Ovary (tissue), 9 donors: ENCODE results near the gene ATN1. TPM values are rescaled to one million over a fixed set of nuclear protein-coding genes. Genes with fewer than 3 reads are reported as not detected.

ENCODE experiments used
- DNase-seq, 5 donors: peaks; one replicate each; pipeline ENCODE4 v3.0.0-alpha.2; 2019 to 2020
- H3K27ac ChIP-seq, 2 donors: fragments of 200-600 bp; one replicate each; pipeline versions ENCODE4 v1.5.1 to v1.8.0; 2019 to 2022
- H3K27me3 ChIP-seq: fragments of 200-600 bp; one replicate; pipeline ENCODE4 v1.8.0; 2022
- H3K36me3 ChIP-seq: fragments of 200-600 bp; sonication (generic); one replicate; pipeline ENCODE4 v1.5.1; 2019
- H3K4me1 ChIP-seq: one replicate; pipeline ENCODE4 v1.8.1; 2013; ENCODE audit warnings: mild to moderate bottlenecking, moderate library complexity; ENCODE audit not compliant: insufficient read depth
- H3K4me3 ChIP-seq: fragments of 200-600 bp; sonication (generic); one replicate; pipeline ENCODE4 v1.5.1; 2017
- H3K9me3 ChIP-seq, 2 donors: fragments of 200-600 bp in 1 of 2; sonication (generic) in 1 of 2; one replicate each; pipeline versions ENCODE4 v1.5.1 to v1.8.1; 2013 to 2019; ENCODE audit warnings: mild to moderate bottlenecking in 1 of 2, moderate library complexity in 1 of 2
- EP300 ChIP-seq: sonication (generic); formaldehyde crosslinking; IDR thresholded peaks from one replicate; pipeline ENCODE4 v1.6.1; 2017; ENCODE audit warnings: antibody characterized with exemption
- POLR2A ChIP-seq: fragments of 450-650 bp; IDR thresholded peaks from one replicate; pipeline ENCODE4 v1.6.1; 2017; ENCODE audit warnings: antibody characterized with exemption, mild to moderate bottlenecking, moderate library complexity
- WGBS, 3 donors: extraction: QIAGEN DNeasy Blood & Tissue Kit in 1 of 3; methylation state at CpG; one replicate each; pipeline versions ENCODE4 v1.1.5 to v1.1.7; 2013 to 2017; 5-methylcytosine and 5-hydroxymethylcytosine counted together
- intact Hi-C, 4 donors: fragments of 100-400 bp; cut with DNase I; formaldehyde crosslinking; loops; one replicate each; pipeline versions ENCODE4 v1.11.0 to v1.15.1; 2022 to 2023
- polyA plus RNA-seq, 2 donors: library from polyadenylated mRNA; stranded (reverse); fragments of 200-250 nt in 1 of 2; fragments of 350-450 nt in 1 of 2; fragmentation: Illumina TruSeq in 1 of 2; extraction: RNeasy Lipid Tissue Mini Kit (QIAGEN cat#74804) in 1 of 2; gene quantifications; one replicate each; pipeline ENCODE4 v1.2.3, GENCODE V29; 2013 to 2014
- total RNA-seq, 7 donors: library from RNA; depleted of rRNA in 2 of 7; stranded (reverse); fragments of >200 nt in 2 of 7; fragmentation: NEBNext Ultra II Directional in 3 of 7; extraction: Animal tissue kit (Norgen Biotek cat#: 25700) in 3 of 7; gene quantifications; one replicate each; pipeline versions ENCODE4 v1.1.0 to v1.2.4, GENCODE V29; 2016 to 2023
- TF ChIP-seq, protein P1 (sequence below), 3 donors: fragments of 450-650 bp in 2 of 3; fragments of 200-600 bp in 1 of 3; IDR thresholded peaks; one replicate each; pipeline versions ENCODE4 v1.5.1 to v1.8.0; 2016 to 2022; ENCODE audit warnings: antibody characterized with exemption in 3 of 3, mild to moderate bottlenecking in 1 of 3
- donor health status: DM: no; HTN: no; CAD: no; lungs with moderate emphysema.
- donor health status: DM: no; HTN: no; CAD: no.
- donor health status: Bipolar disorder and iron deficiency.
- donor health status: DM: yes; HTN: yes; CAD: no.
- donor health status: DM: no; HTN: no; CAD: no.
- donor health status: DM: yes; HTN: yes; CAD: no.

Gene ATN1
- total and polyA plus RNA-seq, 9 donors: 41.6 to 324 (median 197) TPM

DNA sequence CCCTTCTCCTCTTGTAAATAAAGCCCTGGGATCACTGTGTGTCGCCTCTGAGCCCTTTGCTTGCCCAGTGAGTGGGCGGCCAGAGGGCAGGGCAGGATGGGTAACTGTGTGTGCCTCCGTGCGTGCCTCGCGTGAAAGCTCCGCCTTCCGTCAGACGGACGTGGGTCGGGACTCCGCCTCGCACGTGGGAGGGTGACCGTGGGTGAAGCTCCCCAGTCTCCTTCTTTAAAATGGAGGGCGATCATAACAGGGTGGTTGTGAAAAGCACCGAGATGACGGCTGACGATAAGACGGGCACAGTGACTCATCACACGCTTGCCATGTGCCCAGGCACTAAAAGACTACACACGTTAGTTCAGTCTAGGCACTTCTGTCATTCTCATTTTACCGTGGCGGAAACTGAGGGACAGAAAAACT, 33.5 kb downstream of the ATN1 start:
- no peaks in the 10 kb centered on the region for H3K9me3 ChIP-seq
- intact Hi-C loops: loop anchor here in 2 of 4 donors (10.0 kb wide), 1 partner anchor 96 kb away; the partner anchor contains the start of gene TPI1 (in 2 of the 2)
- peaks cover 8% of the 10 kb centered on the region for H3K4me1 ChIP-seq
- H3K27ac ChIP-seq: peak overlapping the region; percentile 11 to 58
- no peaks in the 10 kb centered on the region for H3K27me3 ChIP-seq
- DNase-seq: peak; percentile 63 to 83 (median 69)
- TF ChIP-seq EP300 (no peak), POLR2A (no peak)
- TF ChIP-seq, protein P1, sequence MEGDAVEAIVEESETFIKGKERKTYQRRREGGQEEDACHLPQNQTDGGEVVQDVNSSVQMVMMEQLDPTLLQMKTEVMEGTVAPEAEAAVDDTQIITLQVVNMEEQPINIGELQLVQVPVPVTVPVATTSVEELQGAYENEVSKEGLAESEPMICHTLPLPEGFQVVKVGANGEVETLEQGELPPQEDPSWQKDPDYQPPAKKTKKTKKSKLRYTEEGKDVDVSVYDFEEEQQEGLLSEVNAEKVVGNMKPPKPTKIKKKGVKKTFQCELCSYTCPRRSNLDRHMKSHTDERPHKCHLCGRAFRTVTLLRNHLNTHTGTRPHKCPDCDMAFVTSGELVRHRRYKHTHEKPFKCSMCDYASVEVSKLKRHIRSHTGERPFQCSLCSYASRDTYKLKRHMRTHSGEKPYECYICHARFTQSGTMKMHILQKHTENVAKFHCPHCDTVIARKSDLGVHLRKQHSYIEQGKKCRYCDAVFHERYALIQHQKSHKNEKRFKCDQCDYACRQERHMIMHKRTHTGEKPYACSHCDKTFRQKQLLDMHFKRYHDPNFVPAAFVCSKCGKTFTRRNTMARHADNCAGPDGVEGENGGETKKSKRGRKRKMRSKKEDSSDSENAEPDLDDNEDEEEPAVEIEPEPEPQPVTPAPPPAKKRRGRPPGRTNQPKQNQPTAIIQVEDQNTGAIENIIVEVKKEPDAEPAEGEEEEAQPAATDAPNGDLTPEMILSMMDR (IDR thresholded peaks at IDR 0.05): no peak
- 22 to 50% (median 31%) methylated on average over 24 of the region's 24 CpGs for WGBS, 3 donors
- no peaks in the 10 kb centered on the region for H3K36me3 ChIP-seq
- H3K4me3 ChIP-seq: peak overlapping the region; percentile 20

DNA sequence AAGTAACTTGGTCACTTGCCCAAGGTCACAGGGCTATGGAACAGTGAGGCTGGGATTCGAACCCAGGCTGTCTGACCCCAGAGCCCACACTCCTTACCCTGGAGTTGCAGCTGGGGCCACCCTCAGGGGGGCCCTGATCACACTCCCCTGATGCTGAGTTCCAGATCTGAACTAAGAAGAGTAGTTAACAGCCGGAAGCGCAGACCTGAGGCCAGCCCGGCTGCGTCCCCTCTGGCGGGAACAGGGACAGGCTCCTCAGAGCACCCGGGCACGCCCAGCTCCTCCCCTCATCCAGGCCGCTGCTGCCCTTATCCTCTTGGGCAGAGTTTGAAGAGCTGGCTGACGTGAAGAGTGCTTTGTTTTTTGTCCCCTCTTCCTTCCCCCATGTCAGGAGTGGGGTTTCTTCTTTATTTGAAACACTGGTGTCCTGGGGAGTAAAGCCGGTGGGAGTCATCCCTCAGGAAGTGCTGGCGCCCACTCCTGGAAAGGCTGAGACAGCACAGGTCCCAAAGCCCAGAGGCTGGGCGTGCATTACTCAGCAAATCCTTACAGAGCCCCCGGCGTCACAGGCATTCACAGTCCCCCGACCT, 34.0 kb downstream of the ATN1 start:
- Histone ChIP-seq H3K27me3 (no peaks in the 10 kb centered on the region), H3K9me3 (no peaks in the 10 kb centered on the region), H3K27ac (peak overlapping the region; percentile 11 to 58), H3K4me1 (peaks cover 8% of the 10 kb centered on the region), H3K4me3 (peak overlapping the region; percentile 20), H3K36me3 (no peaks in the 10 kb centered on the region)
- DNase-seq: peak in 4 of 5 donors; percentile 55 to 73 (median 66)
- intact Hi-C loops: loop anchor here in 2 of 4 donors (10.0 kb wide), 1 partner anchor 97 kb away; the partner anchor contains the start of gene TPI1 (in 2 of the 2)
- 22 to 32% (median 24%) methylated on average over 16 of the region's 16 CpGs for WGBS, 3 donors
- TF ChIP-seq, protein P1 (IDR thresholded peaks at IDR 0.05): peak in 1 of 3 donors; percentile 19
- TF ChIP-seq EP300 (no peak), POLR2A (no peak)

DNA sequence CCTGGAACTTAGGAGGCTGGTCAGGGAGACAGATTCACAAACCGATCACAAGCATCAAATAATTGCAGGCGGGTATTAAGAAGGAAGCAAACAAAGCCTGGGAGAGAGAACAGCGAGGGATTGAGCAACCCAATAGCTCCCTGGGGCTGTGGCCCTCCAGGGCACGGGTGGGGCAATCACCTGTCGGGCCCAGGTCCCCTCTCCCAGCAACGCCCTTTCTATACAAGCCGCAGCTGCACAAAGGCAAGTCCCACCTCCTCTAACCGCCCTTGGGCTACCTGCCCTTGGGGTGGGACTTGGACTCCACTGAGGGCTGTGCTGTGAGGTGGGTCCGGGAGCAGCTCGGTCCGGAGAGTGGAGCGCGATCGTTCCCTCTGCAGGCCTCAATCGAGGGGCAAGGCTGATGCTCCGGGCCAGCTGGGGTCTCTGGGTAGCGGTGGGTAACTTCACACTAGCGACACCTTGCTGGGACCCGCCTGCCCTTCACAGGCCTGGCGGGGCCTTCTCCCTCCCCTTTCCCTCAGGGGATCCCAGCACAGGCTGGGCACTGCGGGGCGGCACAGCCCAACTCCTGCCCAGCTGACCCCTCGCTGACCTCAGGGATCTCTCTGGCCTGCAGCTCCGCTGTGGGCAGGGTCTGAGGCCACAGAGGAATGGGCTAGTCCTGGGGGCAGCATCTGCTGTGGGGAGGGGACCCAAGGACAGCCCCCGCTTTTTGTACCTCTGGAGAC, 34.7 kb downstream of the ATN1 start:
- 75 to 79% (median 78%) methylated on average over 25 of the region's 25 CpGs for WGBS, 3 donors
- Histone ChIP-seq H3K4me1 (peaks cover 8% of the 10 kb centered on the region), H3K27ac (peak overlapping the region in 1 of 2 donors; percentile 58), H3K4me3 (no peak overlapping the region), H3K27me3 (no peaks in the 10 kb centered on the region), H3K36me3 (no peaks in the 10 kb centered on the region), H3K9me3 (no peaks in the 10 kb centered on the region)
- intact Hi-C loops: loop anchor here in 2 of 4 donors (10.0 kb wide), 1 partner anchor 98 kb away; the partner anchor contains the start of gene TPI1 (in 2 of the 2)
- DNase-seq: peak in 4 of 5 donors; percentile 24 to 47 (median 36)
- TF ChIP-seq, protein P1 (IDR thresholded peaks at IDR 0.05): no peak

DNA sequence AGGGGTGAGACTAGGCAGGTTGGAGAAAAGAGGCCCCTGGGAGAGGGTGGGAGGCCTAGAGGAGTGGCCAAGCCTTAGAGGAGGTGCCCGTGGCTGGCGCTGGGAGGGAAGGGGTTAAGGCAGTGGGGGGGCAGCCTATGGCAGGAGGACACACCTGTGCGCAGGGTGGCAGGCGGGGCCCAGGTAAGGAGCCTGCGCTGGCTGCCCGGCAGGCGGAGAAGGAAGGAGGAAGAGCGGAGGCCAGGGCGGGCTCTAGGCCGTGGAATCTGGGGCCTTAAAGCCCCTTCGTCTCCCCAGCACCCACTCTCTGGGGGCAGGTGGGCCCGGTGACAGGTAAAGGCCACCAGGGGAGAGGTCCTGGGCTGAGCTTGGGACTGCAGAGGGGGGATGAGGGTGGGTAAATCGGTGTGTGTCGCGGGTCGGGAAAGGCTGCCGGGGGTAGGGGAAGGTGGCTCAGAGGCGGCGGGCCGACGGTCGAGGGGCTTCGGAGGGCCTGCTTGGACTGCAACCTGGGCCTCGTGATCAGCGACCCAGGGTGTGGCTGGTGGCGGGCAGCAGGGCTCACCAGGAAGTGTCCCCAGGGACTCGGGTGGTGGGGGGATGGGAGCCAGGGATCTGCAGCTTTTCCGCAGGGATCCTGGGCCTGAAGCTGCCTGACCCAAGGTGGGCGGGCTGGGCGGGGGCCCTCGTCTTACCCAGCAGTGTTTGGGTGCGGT, 35.4 kb downstream of the ATN1 start:
- TF ChIP-seq EP300: no peak
- TF ChIP-seq, protein P1 (IDR thresholded peaks at IDR 0.05): no peak
- TF ChIP-seq POLR2A: no peak
- intact Hi-C loops: loop anchor here in 2 of 4 donors (10.0 kb wide), 1 partner anchor 98 kb away; the partner anchor contains the start of gene TPI1 (in 2 of the 2)
- WGBS, 3 donors: 80 to 81% (median 81%) methylated on average over 30 to 32 of the region's 32 CpGs

More for the DNA sequence above, 35.4 kb downstream of the ATN1 start:
- no peaks in the 10 kb centered on the region for H3K27me3 ChIP-seq
- no peaks in the 10 kb centered on the region for H3K9me3 ChIP-seq
- no peaks in the 10 kb centered on the region for H3K36me3 ChIP-seq
- peaks cover 8% of the 10 kb centered on the region for H3K4me1 ChIP-seq
- peak overlapping the region; percentile 14 for H3K4me3 ChIP-seq
- no peak overlapping the region for H3K27ac ChIP-seq
- peak in 4 of 5 donors; percentile 37 to 56 (median 48) for DNase-seq
